NCI-H1694 treated with DMSO at 0.1 percent for 48 hours (cell line): ENCODE data around the gene MUC5B.
"Not testable (repeated sequence)": the region's sequence is repeated elsewhere in the genome, so short reads cannot be mapped to it uniquely, and the experiment has no call there.

Experiments
- DNase-seq: peaks from one replicate; lab custom pipeline; 2025; lab: John Stamatoyannopoulos, UW

The MUC5B gene

GRCh38 chr11:1265480-1265879 is 42.6 kb downstream of the MUC5B start:
- not testable (repeated sequence) for DNase-seq

GRCh38 chr11:1266976-1267375 is 44.1 kb downstream of the MUC5B start:
- DNase-seq = not testable (repeated sequence)

GRCh38 chr11:1267441-1268100 is 44.7 kb downstream of the MUC5B start:
- no peak for DNase-seq

GRCh38 chr11:1269957-1270356 is 47.1 kb downstream of the MUC5B start:
- no peak for DNase-seq

GRCh38 chr11:1270476-1270875 is 47.6 kb downstream of the MUC5B start:
- DNase-seq = no peak

- DNase-seq = no peak
These were observed 48.1 kb downstream of the MUC5B start for GRCh38 chr11:1271002-1271401.

GRCh38 chr11:1271406-1271805 is 48.5 kb downstream of the MUC5B start:
- DNase-seq = no peak

GRCh38 chr11:1271927-1272326 is 49.1 kb downstream of the MUC5B start:
- no peak for DNase-seq

- DNase-seq = no peak
These were observed 49.7 kb downstream of the MUC5B start for GRCh38 chr11:1272531-1272930.

GRCh38 chr11:1274501-1274900 is 51.6 kb downstream of the MUC5B start:
- DNase-seq = no peak

GRCh38 chr11:1275021-1275420 is 52.2 kb downstream of the MUC5B start:
- no peak for DNase-seq

- no peak for DNase-seq
These were observed 53.4 kb downstream of the MUC5B start for GRCh38 chr11:1276041-1276790.

GRCh38 chr11:1276866-1277615 is 54.2 kb downstream of the MUC5B start:
- no peak for DNase-seq

GRCh38 chr11:1277936-1278512 is 55.2 kb downstream of the MUC5B start:
- no peak for DNase-seq

- DNase-seq = no peak
These were observed 56.2 kb downstream of the MUC5B start for GRCh38 chr11:1278766-1279673.

GRCh38 chr11:1279674-1280055 is 56.8 kb downstream of the MUC5B start:
- DNase-seq = no peak

- no peak for DNase-seq
These were observed 57.5 kb downstream of the MUC5B start for GRCh38 chr11:1280116-1281035.

- no peak for DNase-seq
These were observed 58.6 kb downstream of the MUC5B start for GRCh38 chr11:1281326-1281973.

GRCh38 chr11:1281974-1282365 is 59.1 kb downstream of the MUC5B start:
- DNase-seq = no peak

GRCh38 chr11:1283091-1283511 is 60.2 kb downstream of the MUC5B start:
- DNase-seq = no peak
